Fibroblast of lung (primary cell): ENCODE measurements around the gene ILDR1.

Experiments used
- EZH2 ChIP-seq: IDR thresholded peaks from 2 replicates; pipeline ENCODE4 v1.5.1; 2012; ENCODE audit warnings: low read length, control low read depth, mild to moderate bottlenecking; ENCODE audit errors: missing control alignments
- TF ChIP-seq, protein P1 (sequence below), 2 donors: IDR thresholded peaks in 1 of 2; conservative IDR thresholded peaks in 1 of 2; 1 replicate in 1 of 2; 2 replicates in 1 of 2; pipeline ENCODE4 v1.5.1; 2011 to 2012; ENCODE audit warnings: low read length in 2 of 2, control low read depth in 1 of 2, inconsistent platforms in 1 of 2, low read depth in 1 of 2, mild to moderate bottlenecking in 1 of 2

DNA sequence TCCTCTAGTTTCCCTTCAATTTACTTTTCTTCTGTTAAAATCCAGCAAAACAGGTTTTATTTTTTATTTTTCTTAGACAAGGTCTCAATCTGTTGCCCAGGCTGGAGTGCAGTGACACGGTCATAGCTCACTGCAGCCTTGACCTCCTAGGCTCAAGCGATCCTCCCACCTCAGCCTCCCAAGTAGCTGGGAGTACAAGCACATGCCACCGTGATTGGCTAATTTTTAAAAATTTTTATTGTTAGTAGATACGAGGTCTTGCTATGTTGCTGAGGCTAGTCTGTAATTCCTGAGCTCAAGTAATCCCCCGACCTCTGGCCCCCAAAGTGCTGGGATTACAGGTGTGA lies 41.6 kb downstream of the ILDR1 start:
- TF ChIP-seq, protein P1, sequence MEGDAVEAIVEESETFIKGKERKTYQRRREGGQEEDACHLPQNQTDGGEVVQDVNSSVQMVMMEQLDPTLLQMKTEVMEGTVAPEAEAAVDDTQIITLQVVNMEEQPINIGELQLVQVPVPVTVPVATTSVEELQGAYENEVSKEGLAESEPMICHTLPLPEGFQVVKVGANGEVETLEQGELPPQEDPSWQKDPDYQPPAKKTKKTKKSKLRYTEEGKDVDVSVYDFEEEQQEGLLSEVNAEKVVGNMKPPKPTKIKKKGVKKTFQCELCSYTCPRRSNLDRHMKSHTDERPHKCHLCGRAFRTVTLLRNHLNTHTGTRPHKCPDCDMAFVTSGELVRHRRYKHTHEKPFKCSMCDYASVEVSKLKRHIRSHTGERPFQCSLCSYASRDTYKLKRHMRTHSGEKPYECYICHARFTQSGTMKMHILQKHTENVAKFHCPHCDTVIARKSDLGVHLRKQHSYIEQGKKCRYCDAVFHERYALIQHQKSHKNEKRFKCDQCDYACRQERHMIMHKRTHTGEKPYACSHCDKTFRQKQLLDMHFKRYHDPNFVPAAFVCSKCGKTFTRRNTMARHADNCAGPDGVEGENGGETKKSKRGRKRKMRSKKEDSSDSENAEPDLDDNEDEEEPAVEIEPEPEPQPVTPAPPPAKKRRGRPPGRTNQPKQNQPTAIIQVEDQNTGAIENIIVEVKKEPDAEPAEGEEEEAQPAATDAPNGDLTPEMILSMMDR (conservative IDR thresholded peaks at IDR 0.05 in 1 of 2, IDR thresholded peaks at IDR 0.05 in 1 of 2; ENCODE audit: low read depth in 1 of 2, low read length in 2 of 2), result no peak
- no peak for TF ChIP-seq EZH2
